HCT116 (cell line): ENCODE results near the gene CDK9.

ENCODE experiments used
- CEBPB ChIP-seq: IDR thresholded peaks from 2 replicates; pipeline ENCODE4 v1.6.1; 2012; ENCODE audit warnings: low read depth
- CTCF ChIP-seq, 3 experiments: fragments of 200-600 bp in 1 of 3; sonication (generic) in 1 of 3; IDR thresholded peaks in 2 of 3; conservative IDR thresholded peaks in 1 of 3; 2 replicates each; pipeline ENCODE4 v1.5.1; 2012 to 2017; ENCODE audit warnings: low read depth in 2 of 3, low read length in 2 of 3, antibody characterized with exemption in 1 of 3, borderline replicate concordance in 1 of 3, control low read depth in 1 of 3, mild to moderate bottlenecking in 1 of 3, mixed read lengths in 1 of 3, mixed run types in 1 of 3, moderate library complexity in 1 of 3; ENCODE audit not compliant: insufficient read depth in 1 of 3
- ELF1 ChIP-seq: IDR thresholded peaks from 2 replicates; pipeline ENCODE4 v1.6.1; 2012; ENCODE audit warnings: low read depth, borderline replicate concordance
- MAX ChIP-seq: IDR thresholded peaks from 2 replicates; pipeline ENCODE4 v1.6.1; 2012
- POLR2A ChIP-seq: IDR thresholded peaks from 2 replicates; pipeline ENCODE4 v1.7.0; 2011; ENCODE audit warnings: borderline replicate concordance; ENCODE audit not compliant: insufficient read depth, insufficient read length; ENCODE audit errors: extremely low read depth

GRCh38 chr9:127777368-127777980 lies 8.4 kb upstream of the CDK9 start:
- TF ChIP-seq CTCF (IDR thresholded peaks at IDR 0.05 in 2 of 3, conservative IDR thresholded peaks at IDR 0.05 in 1 of 3; ENCODE audit: borderline replicate concordance in 1 of 3, insufficient read depth in 1 of 3, low read depth in 2 of 3, low read length in 2 of 3): no peak
- TF ChIP-seq CEBPB: no peak
- no peak for TF ChIP-seq POLR2A
- TF ChIP-seq ELF1: no peak
- TF ChIP-seq MAX: no peak
